ENCODE results near the gene NSG2.

NSG2 gene

GRCh38 chr5:174000076-174000475 lies 45.4 kb upstream of the NSG2 start:
- no peak for DNase-seq (ENCODE audit: low read depth in 1 of 2, low spot score in 1 of 2)
- TF ChIP-seq GABPA (IDR thresholded peaks at IDR 0.05; ENCODE audit: low read depth): no peak
- no peak for TF ChIP-seq POLR2AphosphoS5 (IDR thresholded peaks at IDR 0.05; ENCODE audit: low read depth)
- no peak for TF ChIP-seq REST (IDR thresholded peaks at IDR 0.05; ENCODE audit: insufficient replicate concordance, low read depth)
- Histone ChIP-seq H3K27me3 (ENCODE audit: insufficient read depth, poor library complexity, severe bottlenecking) (peaks cover 24% of the 10 kb centered on the region), H3K4me3 (replicated peaks; ENCODE audit: insufficient read depth, low read length) (no peak overlapping the region), H3K27ac (replicated peaks) (no peak overlapping the region)

GRCh38 chr5:174003795-174004194 lies 41.7 kb upstream of the NSG2 start:
- Histone ChIP-seq H3K4me3 (replicated peaks; ENCODE audit: insufficient read depth, low read length) (no peak overlapping the region), H3K27me3 (ENCODE audit: insufficient read depth, poor library complexity, severe bottlenecking) (peaks cover 15% of the 10 kb centered on the region), H3K27ac (replicated peaks) (no peak overlapping the region)
- TF ChIP-seq SPI1 (IDR thresholded peaks at IDR 0.05; ENCODE audit: borderline replicate concordance, low read depth) (no peak), GABPA (IDR thresholded peaks at IDR 0.05; ENCODE audit: low read depth) (no peak), POLR2AphosphoS5 (IDR thresholded peaks at IDR 0.05; ENCODE audit: low read depth) (no peak), CTCF (IDR thresholded peaks at IDR 0.05; ENCODE audit: insufficient read depth, low read length) (no peak), REST (IDR thresholded peaks at IDR 0.05; ENCODE audit: insufficient replicate concordance, low read depth) (no peak)
- no peak for DNase-seq (ENCODE audit: low read depth in 1 of 2, low spot score in 1 of 2)

GRCh38 chr5:174008922-174009321 lies 36.6 kb upstream of the NSG2 start:
- Histone ChIP-seq H3K27ac (replicated peaks) (no peak overlapping the region), H3K27me3 (ENCODE audit: insufficient read depth, poor library complexity, severe bottlenecking) (peaks cover 3% of the 10 kb centered on the region), H3K4me3 (replicated peaks; ENCODE audit: insufficient read depth, low read length) (no peak overlapping the region)
- TF ChIP-seq POLR2AphosphoS5 (IDR thresholded peaks at IDR 0.05; ENCODE audit: low read depth) (no peak), CTCF (IDR thresholded peaks at IDR 0.05; ENCODE audit: insufficient read depth, low read length) (no peak), GABPA (IDR thresholded peaks at IDR 0.05; ENCODE audit: low read depth) (no peak), REST (IDR thresholded peaks at IDR 0.05; ENCODE audit: insufficient replicate concordance, low read depth) (no peak), SPI1 (IDR thresholded peaks at IDR 0.05; ENCODE audit: borderline replicate concordance, low read depth) (no peak)
- no peak for DNase-seq (ENCODE audit: low read depth in 1 of 2, low spot score in 1 of 2)

GRCh38 chr5:174010365-174010764 lies 35.1 kb upstream of the NSG2 start:
- TF ChIP-seq REST (IDR thresholded peaks at IDR 0.05; ENCODE audit: insufficient replicate concordance, low read depth): no peak
- no peak for TF ChIP-seq GABPA (IDR thresholded peaks at IDR 0.05; ENCODE audit: low read depth)
- TF ChIP-seq CTCF (IDR thresholded peaks at IDR 0.05; ENCODE audit: insufficient read depth, low read length): no peak
- no peak for TF ChIP-seq SPI1 (IDR thresholded peaks at IDR 0.05; ENCODE audit: borderline replicate concordance, low read depth)
- TF ChIP-seq POLR2AphosphoS5 (IDR thresholded peaks at IDR 0.05; ENCODE audit: low read depth): no peak
- peaks cover 2% of the 10 kb centered on the region for H3K27me3 ChIP-seq (ENCODE audit: insufficient read depth, poor library complexity, severe bottlenecking)
- H3K4me3 ChIP-seq (replicated peaks; ENCODE audit: insufficient read depth, low read length): no peak overlapping the region
- no peak overlapping the region for H3K27ac ChIP-seq (replicated peaks)
- no peak for DNase-seq (ENCODE audit: low read depth in 1 of 2, low spot score in 1 of 2)

Data from HL-60 (cell line).